Endothelial cell (in vitro differentiated cells): Measurements from ENCODE around the gene TP53BP2. TPM values are rescaled to one million over a fixed set of nuclear protein-coding genes. Genes with fewer than 3 reads are reported as not detected.

ENCODE experiments used
- DNase-seq: peaks from one replicate; pipeline ENCODE4 v3.0.0; 2021; ENCODE audit warnings: low spot score
- H3K27ac Mint-ChIP-seq: one replicate; pipeline ENCODE4 v1.8.0; 2021; ENCODE audit warnings: mixed read lengths, inconsistent platforms; ENCODE audit not compliant: unreplicated experiment
- H3K27me3 Mint-ChIP-seq: one replicate; pipeline ENCODE4 v1.8.0; 2021; ENCODE audit warnings: mild to moderate bottlenecking, moderate library complexity, mixed read lengths, inconsistent platforms; ENCODE audit not compliant: unreplicated experiment
- H3K36me3 Mint-ChIP-seq: one replicate; pipeline ENCODE4 v1.8.0; 2021; ENCODE audit warnings: mild to moderate bottlenecking, low read depth, mixed read lengths, inconsistent platforms; ENCODE audit not compliant: unreplicated experiment
- H3K4me1 Mint-ChIP-seq: one replicate; pipeline ENCODE4 v1.8.0; 2021; ENCODE audit warnings: mild to moderate bottlenecking, mixed read lengths, inconsistent platforms; ENCODE audit not compliant: unreplicated experiment
- H3K4me3 Mint-ChIP-seq: one replicate; pipeline ENCODE4 v1.8.0; 2021; ENCODE audit warnings: mild to moderate bottlenecking, mixed read lengths, inconsistent platforms; ENCODE audit not compliant: unreplicated experiment
- H3K9me3 Mint-ChIP-seq: one replicate; pipeline ENCODE4 v1.8.0; 2021; ENCODE audit warnings: mixed read lengths, inconsistent platforms; ENCODE audit not compliant: unreplicated experiment
- CTCF ChIP-seq: fragments of 200-600 bp; sonication (generic); IDR thresholded peaks from one replicate; pipeline ENCODE4 v1.5.0; 2021; ENCODE audit warnings: antibody characterized with exemption; ENCODE audit not compliant: unreplicated experiment
- total RNA-seq: library from RNA; stranded (reverse); fragmentation: NEBNext Ultra II Directional; extraction: Animal tissue kit (Norgen Biotek cat#: 25700); gene quantifications from one replicate; pipeline ENCODE4 v1.2.1, GENCODE V29; 2021; ENCODE audit not compliant: unreplicated experiment

Gene TP53BP2
- total RNA-seq, 1 donor from 2014 or later, result 42.0 TPM

GRCh38 chr1:223774134-223774814, 71.5 kb downstream of the TP53BP2 start:
- Mint-ChIP-seq H3K36me3 (peaks cover 41% of the 10 kb centered on the region), H3K4me1 (peaks cover 62% of the 10 kb centered on the region), H3K9me3 (no peaks in the 10 kb centered on the region), H3K4me3 (peak overlapping the region; percentile 72), H3K27me3 (peaks cover 9% of the 10 kb centered on the region), H3K27ac (peak overlapping the region; percentile 51)
- no peak for TF ChIP-seq CTCF
- no peak for DNase-seq

- Mint-ChIP-seq H3K4me1 (peaks cover 62% of the 10 kb centered on the region), H3K36me3 (peaks cover 35% of the 10 kb centered on the region), H3K9me3 (no peaks in the 10 kb centered on the region), H3K4me3 (no peak overlapping the region), H3K27ac (peak overlapping the region; percentile 99), H3K27me3 (peaks cover 8% of the 10 kb centered on the region)
- no peak for TF ChIP-seq CTCF
- no peak for DNase-seq
These were observed 73.0 kb downstream of the TP53BP2 start for GRCh38 chr1:223772771-223773160.

GRCh38 chr1:223771814-223772770, 73.7 kb downstream of the TP53BP2 start:
- Mint-ChIP-seq H3K27me3 (peaks cover 8% of the 10 kb centered on the region), H3K27ac (peak overlapping the region; percentile 99), H3K9me3 (no peaks in the 10 kb centered on the region), H3K36me3 (peaks cover 31% of the 10 kb centered on the region), H3K4me3 (peak overlapping the region; percentile 16), H3K4me1 (peaks cover 58% of the 10 kb centered on the region)
- no peak for TF ChIP-seq CTCF
- peak; percentile 61 for DNase-seq

- TF ChIP-seq CTCF, result no peak
- H3K27ac Mint-ChIP-seq, result peak overlapping the region; percentile 99
- DNase-seq, result no peak
- peaks cover 32% of the 10 kb centered on the region for H3K36me3 Mint-ChIP-seq
- H3K4me3 Mint-ChIP-seq, result peak overlapping the region; percentile 75
- no peaks in the 10 kb centered on the region for H3K9me3 Mint-ChIP-seq
- H3K4me1 Mint-ChIP-seq, result peaks cover 53% of the 10 kb centered on the region
- H3K27me3 Mint-ChIP-seq, result peaks cover 8% of the 10 kb centered on the region
These were observed 74.3 kb downstream of the TP53BP2 start for GRCh38 chr1:223771469-223771813.
